ENCODE results near the gene DOCK3.

DNA sequence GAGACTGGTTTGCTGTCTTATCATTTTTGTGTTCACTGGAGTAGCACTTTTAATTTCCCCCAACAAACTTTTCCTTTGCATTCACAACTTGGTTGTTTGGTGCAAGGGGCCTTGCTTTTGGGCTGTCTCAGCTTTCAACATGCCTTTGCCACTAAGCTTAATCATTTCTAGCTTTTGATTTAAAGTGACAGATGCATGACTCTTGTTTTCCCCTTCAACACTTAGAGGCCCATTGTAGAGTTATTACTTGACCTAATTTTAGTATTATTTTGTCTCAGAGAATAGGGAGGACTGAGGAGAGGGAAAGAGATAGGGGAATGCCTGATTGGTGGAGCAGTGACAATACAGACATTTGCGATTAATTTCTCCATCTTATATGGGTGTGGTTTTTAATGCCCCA is 370.3 kb downstream of the DOCK3 start:
- TF ChIP-seq CTCF (IDR thresholded peaks at IDR 0.05), result no peak
- TF ChIP-seq EP300 (IDR thresholded peaks at IDR 0.05), result no peak
- no peak for TF ChIP-seq POLR2AphosphoS5 (IDR thresholded peaks at IDR 0.05)

Data from gastroesophageal sphincter (tissue), 3 donors.